ENCODE data around the gene DMD. TPM values are rescaled to one million over a fixed set of nuclear protein-coding genes. Genes with fewer than 3 reads are reported as not detected.
A peak's percentile ranks its signal among the peaks of the same experiment; 100 is the strongest.

DMD gene
- total and polyA plus RNA-seq, 2 of the 8 experiments (the other 6 are each of a cell fraction or from before 2014, with no cell fraction given) = 4.8 to 7.4 TPM

GRCh38 chrX:31209005-31209628 is 2002.2 kb downstream of the DMD start:
- no peak overlapping the region for H4K91ac ChIP-seq (replicated peaks; ENCODE audit: insufficient read length, low read length)

More at GRCh38 chrX:31209005-31209628, 2002.2 kb downstream of the DMD start:
- Histone ChIP-seq H3K36me3 (ENCODE audit: control insufficient read depth in 2 of 4, insufficient read depth in 4 of 4, low read length in 3 of 4) (no peaks in the 10 kb centered on the region; a peak in 1 of 8 replicates), H2BK120ac (replicated peaks; ENCODE audit: low read depth, low read length) (no peak overlapping the region), H3K27me3 (replicated peaks in 1 of 4; ENCODE audit: control insufficient read depth in 3 of 4, extremely low read depth in 1 of 4, insufficient read depth in 3 of 4, low read length in 3 of 4) (no peaks in the 10 kb centered on the region), H3K56ac (replicated peaks; ENCODE audit: insufficient read length, low read depth, low read length) (no peak overlapping the region), H2AK5ac (ENCODE audit: low read depth, low read length) (no peak overlapping the region), H2BK5ac (ENCODE audit: low read depth, low read length) (no peak overlapping the region), H3K4me2 (ENCODE audit: insufficient read depth in 1 of 2, low read depth in 2 of 2, low read length in 2 of 2) (no peak overlapping the region), H2AFZ (ENCODE audit: low read length) (no peak overlapping the region), H3K23ac (ENCODE audit: insufficient read length) (no peak overlapping the region), H2BK12ac (ENCODE audit: low read depth, low read length) (no peak overlapping the region), H3K79me2 (ENCODE audit: control insufficient read depth in 1 of 2, insufficient read depth in 2 of 2, low read length in 2 of 2) (no peaks in the 10 kb centered on the region), H3K4ac (replicated peaks; ENCODE audit: insufficient read length, low read depth, low read length) (no peak overlapping the region), H3K23me2 (ENCODE audit: low read depth, low read length) (no peaks in the 10 kb centered on the region), H4K20me1 (replicated peaks in 1 of 2; ENCODE audit: control insufficient read depth in 1 of 2, insufficient read depth in 2 of 2, low read length in 2 of 2) (no peaks in the 10 kb centered on the region), H3K4me3 (ENCODE audit: extremely low read depth in 1 of 4, insufficient read depth in 2 of 4, low read depth in 3 of 4, low read length in 4 of 4) (no peak overlapping the region), H3K9ac (replicated peaks in 1 of 4; ENCODE audit: extremely low read depth in 1 of 4, low read depth in 3 of 4, low read length in 3 of 4) (no peak overlapping the region), H3K79me1 (ENCODE audit: low read depth, low read length) (no peaks in the 10 kb centered on the region), H3K4me1 (replicated peaks in 1 of 4; ENCODE audit: control insufficient read depth in 3 of 4, insufficient read depth in 4 of 4, low read length in 3 of 4) (peaks cover 0 to 5% (median 2%) of the 10 kb centered on the region in 4 experiments; a peak in 3 of 7 replicates), H2BK20ac (ENCODE audit: low read length) (no peak overlapping the region), H3K18ac (ENCODE audit: extremely low read depth, low read length) (no peak overlapping the region), H4K5ac (ENCODE audit: insufficient read length, low read depth, low read length) (no peak overlapping the region), H3K9me3 (ENCODE audit: insufficient read depth in 2 of 2, low read depth in 1 of 2, low read length in 1 of 2) (no peaks in the 10 kb centered on the region), H3K27ac (ENCODE audit: low read depth, low read length) (no peak overlapping the region), H4K8ac (ENCODE audit: extremely low read depth, insufficient read depth, low read length) (no peak overlapping the region), H3K14ac (ENCODE audit: insufficient read length) (no peak overlapping the region), H2BK15ac (ENCODE audit: low read length) (no peak overlapping the region)
- ChIA-PET CTCF (ENCODE audit: partially characterized antibody) (no interaction called here), POLR2A (ENCODE audit: partially characterized antibody) (no interaction called here)
- TF ChIP-seq, protein P1, sequence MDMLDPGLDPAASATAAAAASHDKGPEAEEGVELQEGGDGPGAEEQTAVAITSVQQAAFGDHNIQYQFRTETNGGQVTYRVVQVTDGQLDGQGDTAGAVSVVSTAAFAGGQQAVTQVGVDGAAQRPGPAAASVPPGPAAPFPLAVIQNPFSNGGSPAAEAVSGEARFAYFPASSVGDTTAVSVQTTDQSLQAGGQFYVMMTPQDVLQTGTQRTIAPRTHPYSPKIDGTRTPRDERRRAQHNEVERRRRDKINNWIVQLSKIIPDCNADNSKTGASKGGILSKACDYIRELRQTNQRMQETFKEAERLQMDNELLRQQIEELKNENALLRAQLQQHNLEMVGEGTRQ (IDR thresholded peaks at IDR 0.05; ENCODE audit: low read length) = no peak
- TF ChIP-seq CHD2 (IDR thresholded peaks at IDR 0.05; ENCODE audit: low read length) = no peak
- TF ChIP-seq FOSL1 (IDR thresholded peaks at IDR 0.05; ENCODE audit: insufficient read depth, low read depth, low read length) = no peak
- TF ChIP-seq CBX8 (IDR thresholded peaks at IDR 0.05; ENCODE audit: borderline replicate concordance, low read depth, low read length) = no peak
- FAIRE-seq = peak; percentile 36
- 93% methylated on average over 10 of the region's 10 CpGs; no CpG with 5 or more reads in 1 of the 2 experiments for WGBS, 2 experiments (ENCODE audit: extremely low coverage in 1 of 2, insufficient coverage in 1 of 2, insufficient read length in 1 of 2, insufficient replicate concordance in 2 of 2, low coverage in 1 of 2, low lambda C conversion rate in 2 of 2, missing lambda C conversion rate in 1 of 2)
- no peak for DNase-seq (ENCODE audit: low read depth in 1 of 2, low spot score in 2 of 2)

All from H1 (cell line).